GM10266 (cell line): ENCODE results near the gene PRR23E.

Source experiments
- DNase-seq: peaks from one replicate; pipeline ENCODE4 v3.0.0; 2012; ENCODE audit errors: extremely low spot score
- TF ChIP-seq, protein P1 (sequence below): IDR thresholded peaks from 2 replicates; pipeline ENCODE4 v1.5.1; 2012; ENCODE audit warnings: mild to moderate bottlenecking, low read depth; ENCODE audit not compliant: control insufficient read depth, insufficient read depth; ENCODE audit errors: missing control alignments

The PRR23E gene

DNA sequence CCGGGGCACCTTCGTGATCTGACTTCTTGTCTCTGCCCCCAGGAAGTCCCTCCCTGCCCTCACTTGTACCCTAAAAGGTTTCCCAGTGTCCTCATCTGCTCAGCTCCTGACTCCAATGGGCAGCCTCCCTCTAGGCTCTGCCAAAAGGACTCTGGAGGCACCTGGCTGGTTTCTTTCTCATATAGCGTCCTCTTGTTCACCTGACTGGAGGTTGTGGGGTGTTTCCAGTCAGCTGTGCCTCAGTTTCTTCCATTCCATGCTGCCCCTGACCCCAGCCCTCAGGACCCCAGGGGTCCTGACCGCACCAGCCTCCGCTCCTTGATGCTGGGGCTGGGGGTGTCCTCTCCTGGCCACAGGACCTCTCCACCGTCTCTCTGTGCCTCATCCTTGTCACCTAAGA lies 2.5 kb downstream of the PRR23E start:
- DNase-seq, result no peak
- TF ChIP-seq, protein P1, sequence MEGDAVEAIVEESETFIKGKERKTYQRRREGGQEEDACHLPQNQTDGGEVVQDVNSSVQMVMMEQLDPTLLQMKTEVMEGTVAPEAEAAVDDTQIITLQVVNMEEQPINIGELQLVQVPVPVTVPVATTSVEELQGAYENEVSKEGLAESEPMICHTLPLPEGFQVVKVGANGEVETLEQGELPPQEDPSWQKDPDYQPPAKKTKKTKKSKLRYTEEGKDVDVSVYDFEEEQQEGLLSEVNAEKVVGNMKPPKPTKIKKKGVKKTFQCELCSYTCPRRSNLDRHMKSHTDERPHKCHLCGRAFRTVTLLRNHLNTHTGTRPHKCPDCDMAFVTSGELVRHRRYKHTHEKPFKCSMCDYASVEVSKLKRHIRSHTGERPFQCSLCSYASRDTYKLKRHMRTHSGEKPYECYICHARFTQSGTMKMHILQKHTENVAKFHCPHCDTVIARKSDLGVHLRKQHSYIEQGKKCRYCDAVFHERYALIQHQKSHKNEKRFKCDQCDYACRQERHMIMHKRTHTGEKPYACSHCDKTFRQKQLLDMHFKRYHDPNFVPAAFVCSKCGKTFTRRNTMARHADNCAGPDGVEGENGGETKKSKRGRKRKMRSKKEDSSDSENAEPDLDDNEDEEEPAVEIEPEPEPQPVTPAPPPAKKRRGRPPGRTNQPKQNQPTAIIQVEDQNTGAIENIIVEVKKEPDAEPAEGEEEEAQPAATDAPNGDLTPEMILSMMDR, result no peak

DNA sequence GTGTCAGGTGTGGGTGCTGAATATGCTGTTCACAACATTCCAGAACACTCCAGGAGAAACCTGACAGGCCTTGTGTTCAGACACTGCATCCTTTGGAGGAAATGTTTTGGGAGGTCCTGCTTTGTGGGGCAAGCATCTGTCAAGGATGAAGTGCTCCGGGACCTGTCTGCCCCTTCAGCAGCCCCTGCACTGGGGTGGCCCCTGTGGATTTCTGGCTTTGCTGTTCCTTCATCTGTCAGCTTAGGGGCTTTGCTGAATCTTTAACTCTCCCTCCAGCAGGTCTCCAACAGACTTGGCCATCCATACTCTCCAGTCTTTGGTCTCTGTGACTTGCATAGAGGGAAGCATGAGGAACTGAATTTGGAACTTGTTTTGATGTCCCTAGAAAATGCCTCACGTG lies 3.1 kb downstream of the PRR23E start:
- DNase-seq, result no peak
- TF ChIP-seq, protein P1, result no peak

DNA sequence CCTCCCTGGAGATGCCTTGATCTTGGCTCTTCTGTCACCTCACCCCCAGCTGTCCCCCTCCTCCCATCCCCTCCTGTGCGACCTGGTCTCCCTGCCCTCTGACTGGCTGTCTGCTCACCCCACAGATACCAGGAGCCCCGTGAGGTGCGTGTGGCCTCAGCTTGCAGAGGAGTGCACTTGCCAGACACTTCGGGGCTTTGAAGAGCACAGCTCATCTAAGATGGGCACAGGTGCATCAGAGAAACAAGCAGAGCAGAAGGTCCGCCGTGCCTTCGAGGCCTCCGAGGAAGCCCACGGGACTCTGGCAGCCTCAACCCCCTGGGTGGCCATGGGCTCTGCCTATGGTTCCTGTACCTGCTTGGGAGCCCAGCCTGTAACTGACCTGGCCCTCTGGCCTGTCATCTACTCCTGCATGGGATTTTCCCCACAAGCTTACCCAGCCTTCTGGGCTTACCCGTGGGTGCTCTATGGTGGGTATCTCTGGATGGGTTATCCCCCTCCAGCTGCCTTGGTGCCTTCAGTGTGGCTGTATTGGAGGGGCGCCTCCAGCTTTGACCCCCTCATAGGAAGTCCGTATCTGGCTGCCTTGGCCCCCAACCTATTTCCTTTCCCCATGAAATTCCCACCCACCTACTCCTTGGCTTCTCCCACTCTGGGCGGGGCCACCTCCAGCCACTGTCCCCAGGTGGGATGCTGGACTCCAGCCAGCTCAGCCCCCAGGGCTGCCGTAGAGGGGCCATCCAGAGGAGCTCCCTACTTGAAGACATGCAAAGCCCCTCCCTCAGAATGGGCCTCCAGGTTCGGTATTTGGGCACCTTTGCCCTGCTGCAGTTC lies 3.8 kb downstream of the PRR23E start:
- TF ChIP-seq, protein P1, result no peak
- no peak for DNase-seq

DNA sequence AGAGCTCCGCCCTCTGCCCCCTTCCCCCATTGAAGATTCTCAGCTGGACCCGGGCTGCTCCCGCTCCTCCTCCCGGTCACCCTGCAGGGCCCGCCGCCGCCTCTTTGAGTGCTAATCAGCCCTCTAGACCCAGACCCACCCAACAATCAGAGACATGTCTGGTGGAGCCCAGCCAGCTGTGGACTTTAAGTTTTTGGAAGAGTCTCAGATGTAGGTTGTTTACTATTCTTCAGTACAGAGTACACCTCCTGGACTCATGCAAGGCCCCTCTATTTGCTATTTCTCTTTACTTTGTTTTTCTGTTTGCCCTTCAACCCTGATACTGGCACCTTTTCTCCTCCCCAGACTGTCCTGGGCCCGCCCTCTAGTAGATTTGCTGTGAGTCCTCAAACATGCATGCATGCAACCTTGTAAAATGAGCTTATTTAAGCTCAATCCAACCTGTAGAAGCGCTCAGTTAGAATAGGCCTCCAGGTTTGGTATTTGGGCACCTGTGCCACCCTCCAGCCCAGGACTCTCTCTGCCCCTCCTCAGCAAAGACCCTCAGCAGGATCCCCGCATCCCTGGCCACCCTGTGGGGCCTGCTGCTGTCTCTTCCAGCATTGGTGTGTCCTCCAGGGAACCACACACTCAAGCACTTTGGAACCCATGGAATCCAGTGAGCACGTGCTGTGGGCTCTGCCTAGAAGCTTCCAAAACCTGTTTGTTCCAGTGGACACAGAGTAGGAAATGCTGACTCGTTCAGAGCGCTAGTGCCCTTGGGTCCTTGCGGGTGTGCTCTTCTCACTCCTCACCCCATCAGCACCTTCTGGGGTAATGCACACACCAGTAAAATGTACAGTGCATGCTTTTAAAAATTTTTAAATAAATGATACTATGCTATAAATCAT lies 4.6 kb downstream of the PRR23E start:
- TF ChIP-seq, protein P1, result no peak
- DNase-seq, result no peak

DNA sequence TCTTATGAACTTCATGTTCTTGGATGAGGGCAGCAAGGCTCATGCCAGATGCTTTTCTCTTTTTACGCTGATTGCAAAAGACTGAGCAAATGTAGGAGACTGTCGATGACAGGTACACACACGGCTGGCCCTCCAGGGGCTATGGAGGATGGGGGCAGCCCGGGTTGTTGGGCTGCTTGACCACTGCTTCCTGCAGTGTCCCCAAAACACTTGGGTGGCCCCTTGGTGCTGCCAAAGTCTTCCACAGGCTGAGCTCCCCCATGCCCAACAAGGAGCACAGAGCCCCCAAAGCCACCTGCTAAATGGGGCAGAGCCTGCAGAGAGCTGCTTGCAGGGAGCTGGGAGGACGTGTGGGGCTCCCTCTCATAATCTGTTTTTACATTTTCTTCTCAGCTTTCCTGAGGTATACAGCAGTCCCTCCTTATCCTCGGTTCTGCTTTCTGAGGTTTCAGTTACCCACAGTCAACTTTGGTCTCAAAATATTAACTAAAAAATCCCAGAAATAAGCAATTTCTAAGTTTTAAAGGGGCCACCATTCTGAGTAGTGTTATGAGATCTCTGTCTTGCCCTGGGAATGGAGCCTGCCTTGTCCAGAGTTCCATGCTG lies 7.3 kb downstream of the PRR23E start:
- TF ChIP-seq, protein P1, result no peak
- DNase-seq, result no peak

DNA sequence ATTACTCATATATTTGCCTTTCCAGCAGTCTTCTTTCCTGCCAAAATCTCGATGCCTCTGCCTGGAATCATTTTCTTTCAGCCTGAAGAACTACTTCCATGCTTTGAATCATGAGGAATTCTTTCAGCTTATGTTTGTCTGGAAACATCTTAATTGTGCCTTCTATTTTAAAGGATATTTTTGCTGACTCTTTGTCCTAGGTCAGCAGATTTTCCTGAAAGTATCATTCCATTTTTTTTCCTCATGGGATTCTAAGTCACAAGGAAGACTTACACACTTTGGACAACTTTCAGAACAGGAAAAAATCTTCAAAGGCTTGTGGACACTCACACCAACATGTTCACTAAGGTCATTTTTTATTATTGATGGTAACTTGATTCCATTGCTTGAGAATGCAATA lies 10.1 kb downstream of the PRR23E start:
- TF ChIP-seq, protein P1, result no peak
- no peak for DNase-seq
